GM12874 (cell line): ENCODE results near the gene HMCN1.

ENCODE experiments used
- CTCF ChIP-seq: IDR thresholded peaks from 2 replicates; pipeline ENCODE4 v1.5.1; 2011; ENCODE audit warnings: low read depth, mild to moderate bottlenecking, control low read depth, low read length, moderate library complexity; ENCODE audit not compliant: insufficient read depth

The HMCN1 gene

DNA sequence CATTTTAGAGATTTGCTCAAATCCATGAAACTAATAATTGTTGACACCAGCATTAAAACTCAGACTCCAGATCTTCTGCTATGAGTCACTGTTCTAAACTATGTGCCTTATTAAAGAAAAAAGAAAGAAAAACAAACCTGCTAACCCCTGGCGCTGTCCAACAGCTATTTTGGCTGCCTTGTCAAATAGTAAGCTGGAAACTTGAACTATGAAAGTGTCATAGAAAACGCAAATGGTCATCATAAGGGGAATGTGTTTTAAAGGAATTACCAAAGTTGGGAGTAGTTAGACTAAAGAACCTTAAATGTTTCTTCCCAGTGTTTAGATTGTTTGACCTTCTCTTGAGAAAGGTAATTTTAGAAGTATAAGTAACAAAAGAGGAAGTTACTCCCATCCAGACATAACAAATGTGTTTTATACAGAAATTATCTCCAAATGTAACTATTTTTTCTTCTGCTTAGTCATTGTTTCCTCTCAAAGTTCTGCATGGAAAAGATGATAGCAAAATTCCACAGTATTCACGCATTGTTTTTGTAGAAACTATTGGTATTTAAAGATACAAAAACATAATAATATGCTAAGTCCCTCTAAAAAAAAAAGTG, 368.5 kb downstream of the HMCN1 start:
- TF ChIP-seq CTCF, result no peak

DNA sequence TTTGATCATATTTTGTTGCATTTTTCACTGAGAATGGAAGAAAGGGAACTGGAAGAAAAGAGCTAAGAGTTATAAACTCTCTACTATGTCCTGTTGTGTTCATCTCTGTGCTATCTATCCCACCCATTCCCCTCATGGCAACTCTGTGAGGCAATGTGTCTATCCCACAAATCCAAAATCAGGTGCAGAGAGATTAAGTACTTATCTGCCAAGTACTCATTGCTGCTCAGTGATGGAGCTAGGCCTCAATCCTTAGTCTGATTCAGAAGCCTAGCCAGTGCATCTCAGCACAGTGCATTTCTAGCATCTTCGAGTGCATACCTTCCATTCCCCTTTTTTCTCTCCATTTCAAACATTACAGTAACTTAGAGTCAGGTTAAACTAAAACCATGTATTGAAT, 370.3 kb downstream of the HMCN1 start:
- no peak for TF ChIP-seq CTCF

DNA sequence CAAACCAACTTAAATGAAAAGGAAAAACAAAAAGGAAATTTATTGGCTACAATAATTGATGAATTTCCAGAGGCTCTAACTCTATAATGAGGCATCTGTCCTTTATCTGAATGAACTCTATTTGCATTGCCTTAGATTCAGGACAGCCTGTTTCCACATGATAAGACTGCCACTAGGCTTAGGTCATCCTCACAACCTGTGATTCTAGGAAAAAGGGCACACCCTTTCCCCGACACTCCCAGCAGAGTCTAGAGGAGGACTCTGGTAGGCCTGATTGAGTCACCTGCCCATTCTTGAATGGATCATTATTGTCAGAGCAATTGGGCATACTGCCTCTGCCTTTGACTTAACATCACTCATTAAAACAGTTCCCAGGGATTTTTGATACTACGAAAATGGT, 378.1 kb downstream of the HMCN1 start:
- no peak for TF ChIP-seq CTCF

GRCh38 chr1:186113461-186113860, 379.3 kb downstream of the HMCN1 start:
- TF ChIP-seq CTCF, result no peak

DNA sequence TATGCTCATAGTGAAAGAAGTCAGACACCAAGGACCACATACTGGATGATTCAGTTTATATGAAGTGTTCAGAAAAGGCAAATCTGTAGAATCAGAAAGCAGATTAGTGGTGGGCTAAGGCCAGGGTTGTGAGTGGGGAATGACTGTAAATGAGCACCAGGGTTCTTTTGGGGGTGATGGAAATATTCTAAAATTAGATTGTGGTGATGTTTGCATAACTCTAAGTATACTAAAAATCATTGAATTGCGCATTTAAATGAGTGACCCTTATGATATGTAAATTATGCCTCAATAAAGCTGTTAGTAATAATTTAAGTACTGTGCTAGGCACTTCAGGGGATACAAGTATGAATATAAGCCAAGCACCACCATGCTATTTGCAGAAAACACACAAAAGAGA, 384.5 kb downstream of the HMCN1 start:
- no peak for TF ChIP-seq CTCF

GRCh38 chr1:186122837-186123236, 388.6 kb downstream of the HMCN1 start:
- TF ChIP-seq CTCF, result no peak

- TF ChIP-seq CTCF, result no peak
These were observed 390.8 kb downstream of the HMCN1 start for GRCh38 chr1:186125035-186125434.
